Smooth muscle cell (in vitro differentiated cells): ENCODE measurements around the gene NBPF6. TPM values are rescaled to one million over a fixed set of nuclear protein-coding genes. Genes with fewer than 3 reads are reported as not detected.
"Not testable (repeated sequence)": the region's sequence is repeated elsewhere in the genome, so short reads cannot be mapped to it uniquely, and the experiment has no call there.

Source experiments
- DNase-seq: peaks from one replicate; lab custom pipeline; 2025; ENCODE audit not compliant: unreplicated experiment; lab: John Stamatoyannopoulos, UW
- H2AFZ ChIP-seq: fragments of 200-600 bp; sonication (generic); 2 replicates; pipeline ENCODE4 v1.6.0; 2016; ENCODE audit warnings: antibody characterized with exemption, low read depth, mild to moderate bottlenecking
- H3F3A ChIP-seq: fragments of 200-600 bp; sonication (generic); 2 replicates; pipeline ENCODE4 v1.6.0; 2017; ENCODE audit warnings: antibody characterized with exemption, low read depth
- H3K27ac ChIP-seq: fragments of 200-600 bp; sonication (generic); 2 replicates; pipeline ENCODE4 v1.5.1; 2016; ENCODE audit warnings: low read depth, mild to moderate bottlenecking
- H3K27me3 ChIP-seq: fragments of 200-600 bp; sonication (generic); 2 replicates; pipeline ENCODE4 v1.6.1; 2016; ENCODE audit warnings: low read depth, mild to moderate bottlenecking
- H3K36me3 ChIP-seq: fragments of 200-600 bp; sonication (generic); 2 replicates; pipeline ENCODE4 v1.5.1; 2016; ENCODE audit warnings: low read depth
- H3K4me1 ChIP-seq: fragments of 200-600 bp; sonication (generic); 2 replicates; pipeline ENCODE4 v1.5.1; 2016; ENCODE audit warnings: low read depth
- H3K4me2 ChIP-seq: fragments of 200-600 bp; sonication (generic); 2 replicates; pipeline ENCODE4 v1.6.0; 2016; ENCODE audit warnings: mild to moderate bottlenecking
- H3K4me3 ChIP-seq: fragments of 200-600 bp; sonication (generic); 2 replicates; pipeline ENCODE4 v1.5.1; 2016; ENCODE audit warnings: mild to moderate bottlenecking
- H3K79me2 ChIP-seq: fragments of 200-600 bp; sonication (generic); 2 replicates; pipeline ENCODE4 v1.6.0; 2016; ENCODE audit warnings: low read depth, mild to moderate bottlenecking
- H3K9ac ChIP-seq: fragments of 200-600 bp; sonication (generic); 2 replicates; pipeline ENCODE4 v1.6.0; 2016; ENCODE audit warnings: low read depth
- H3K9me3 ChIP-seq: fragments of 200-600 bp; sonication (generic); replicated peaks from 2 replicates; pipeline ENCODE4 v1.5.1; 2016; ENCODE audit warnings: low read depth
- H4K20me1 ChIP-seq: fragments of 200-600 bp; sonication (generic); 2 replicates; pipeline ENCODE4 v1.6.0; 2016; ENCODE audit warnings: low read depth
- WGBS: methylation state at CpG from one replicate; pipeline ENCODE4 v1.1.7; 2016; ENCODE audit warnings: low lambda C conversion rate; 5-methylcytosine and 5-hydroxymethylcytosine counted together
- polyA plus RNA-seq: library from polyadenylated mRNA; unstranded; fragments of >200 nt; fragmentation: Nextera tagmentation; extraction: Ambion mirVana; gene quantifications from 2 replicates; pipeline ENCODE4 v1.2.1, GENCODE V29; 2016
- total RNA-seq: library from RNA; depleted of rRNA; stranded (reverse); fragments of >200 nt; gene quantifications from 2 replicates; pipeline ENCODE4 v1.2.3, GENCODE V29; 2014
- TF ChIP-seq, protein P1 (sequence below): fragments of 200-600 bp; sonication (generic); IDR thresholded peaks from 2 replicates; pipeline ENCODE4 v1.5.1; 2017; ENCODE audit warnings: borderline replicate concordance, mild to moderate bottlenecking, antibody characterized with exemption; ENCODE audit not compliant: insufficient read depth, poor library complexity, severe bottlenecking

Gene NBPF6
- total and polyA plus RNA-seq, 2 experiments from 2014 or later, result not detected

GRCh38 chr1:108505763-108506070, 55.6 kb downstream of the NBPF6 start:
- Histone ChIP-seq H3K4me3 (no peak overlapping the region), H3K9ac (no peak overlapping the region), H3K4me2 (no peak overlapping the region), H2AFZ (no peak overlapping the region), H3F3A (no peaks in the 10 kb centered on the region), H4K20me1 (no peaks in the 10 kb centered on the region), H3K27me3 (no peaks in the 10 kb centered on the region), H3K79me2 (no peaks in the 10 kb centered on the region), H3K27ac (no peak overlapping the region), H3K36me3 (no peaks in the 10 kb centered on the region), H3K4me1 (no peaks in the 10 kb centered on the region), H3K9me3 (no peaks in the 10 kb centered on the region)
- TF ChIP-seq, protein P1, sequence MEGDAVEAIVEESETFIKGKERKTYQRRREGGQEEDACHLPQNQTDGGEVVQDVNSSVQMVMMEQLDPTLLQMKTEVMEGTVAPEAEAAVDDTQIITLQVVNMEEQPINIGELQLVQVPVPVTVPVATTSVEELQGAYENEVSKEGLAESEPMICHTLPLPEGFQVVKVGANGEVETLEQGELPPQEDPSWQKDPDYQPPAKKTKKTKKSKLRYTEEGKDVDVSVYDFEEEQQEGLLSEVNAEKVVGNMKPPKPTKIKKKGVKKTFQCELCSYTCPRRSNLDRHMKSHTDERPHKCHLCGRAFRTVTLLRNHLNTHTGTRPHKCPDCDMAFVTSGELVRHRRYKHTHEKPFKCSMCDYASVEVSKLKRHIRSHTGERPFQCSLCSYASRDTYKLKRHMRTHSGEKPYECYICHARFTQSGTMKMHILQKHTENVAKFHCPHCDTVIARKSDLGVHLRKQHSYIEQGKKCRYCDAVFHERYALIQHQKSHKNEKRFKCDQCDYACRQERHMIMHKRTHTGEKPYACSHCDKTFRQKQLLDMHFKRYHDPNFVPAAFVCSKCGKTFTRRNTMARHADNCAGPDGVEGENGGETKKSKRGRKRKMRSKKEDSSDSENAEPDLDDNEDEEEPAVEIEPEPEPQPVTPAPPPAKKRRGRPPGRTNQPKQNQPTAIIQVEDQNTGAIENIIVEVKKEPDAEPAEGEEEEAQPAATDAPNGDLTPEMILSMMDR, result no peak
- DNase-seq, result no peak
- WGBS, result 91% methylated on average over 2 of the region's 2 CpGs

- TF ChIP-seq, protein P1, result no peak
- Histone ChIP-seq H3K4me3 (no peak overlapping the region), H2AFZ (no peak overlapping the region), H3K27ac (no peak overlapping the region), H3K36me3 (no peaks in the 10 kb centered on the region), H3K27me3 (no peaks in the 10 kb centered on the region), H4K20me1 (no peaks in the 10 kb centered on the region), H3K9ac (no peak overlapping the region), H3K4me1 (no peaks in the 10 kb centered on the region), H3K79me2 (no peaks in the 10 kb centered on the region), H3K9me3 (no peaks in the 10 kb centered on the region), H3K4me2 (no peak overlapping the region), H3F3A (no peaks in the 10 kb centered on the region)
- no peak for DNase-seq
- WGBS, result 62% methylated on average over 3 of the region's 3 CpGs
Measured at GRCh38 chr1:108511764-108512163, 61.6 kb downstream of the NBPF6 start.

DNA sequence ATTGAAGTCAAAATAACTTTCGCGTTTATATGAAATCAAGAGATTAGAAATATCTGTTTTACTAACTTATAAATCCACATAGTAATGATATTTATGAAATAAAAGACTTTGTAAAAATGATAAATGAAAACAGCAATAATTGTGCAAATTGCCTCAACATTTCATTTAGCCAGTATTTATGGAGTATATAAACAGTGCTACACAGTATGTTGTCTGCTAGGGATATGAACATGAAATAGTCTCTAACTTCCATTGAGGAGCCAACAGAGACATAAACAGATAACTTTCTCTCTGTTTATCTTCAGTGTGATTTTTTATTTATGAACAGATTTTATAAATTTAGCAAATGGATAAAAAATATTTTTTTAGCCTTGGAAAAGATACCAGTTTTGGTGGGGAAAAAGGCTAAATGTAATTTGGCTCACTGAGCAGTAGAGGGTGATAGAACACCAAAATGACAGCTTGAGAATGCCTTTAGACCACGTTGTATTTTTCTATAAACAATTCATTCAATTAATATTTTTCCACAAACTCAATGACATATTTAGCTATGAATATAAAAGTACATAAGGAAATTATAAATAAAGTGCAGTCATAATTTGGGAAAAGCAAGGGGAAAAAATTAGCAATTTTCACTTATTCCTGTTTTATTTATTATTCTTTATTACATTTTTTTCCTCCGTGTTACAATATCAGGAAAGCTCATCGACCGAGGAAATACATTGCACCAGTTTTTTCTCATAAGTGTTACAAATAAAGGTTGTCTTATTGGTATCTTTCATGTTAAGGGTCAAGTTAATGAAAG, 62.3 kb downstream of the NBPF6 start:
- 67% methylated on average over 6 of the region's 6 CpGs for WGBS
- H3K9ac ChIP-seq, result no peak overlapping the region
- no peaks in the 10 kb centered on the region for H3K27me3 ChIP-seq
- no peak overlapping the region for H2AFZ ChIP-seq
- no peak overlapping the region for H3K4me3 ChIP-seq
- H3K36me3 ChIP-seq, result no peaks in the 10 kb centered on the region
- no peaks in the 10 kb centered on the region for H3K79me2 ChIP-seq
- no peaks in the 10 kb centered on the region for H3F3A ChIP-seq
- H3K4me1 ChIP-seq, result no peaks in the 10 kb centered on the region
- H3K9me3 ChIP-seq, result no peaks in the 10 kb centered on the region
- TF ChIP-seq, protein P1, result peak; percentile 95
- no peaks in the 10 kb centered on the region for H4K20me1 ChIP-seq
- no peak overlapping the region for H3K27ac ChIP-seq
- no peak for DNase-seq
- peak overlapping the region; percentile 37 for H3K4me2 ChIP-seq

DNA sequence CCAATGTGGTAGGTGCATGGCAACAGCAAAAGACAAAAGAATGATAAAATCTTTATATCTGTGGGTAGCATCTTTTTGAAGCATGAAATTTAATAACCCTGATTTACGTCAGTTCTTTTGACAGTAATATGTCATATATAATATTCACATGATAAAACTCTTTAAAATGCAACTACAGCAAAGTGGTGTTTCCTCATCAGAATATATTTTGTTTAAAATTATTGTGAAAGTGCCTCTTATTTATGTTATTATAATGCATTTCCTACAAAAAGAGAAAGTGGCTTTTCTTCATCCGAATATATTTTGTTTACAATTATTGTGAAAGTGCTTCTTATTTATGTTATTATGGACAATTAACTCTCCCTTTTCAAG, 62.9 kb downstream of the NBPF6 start:
- Histone ChIP-seq H3K4me3 (no peak overlapping the region), H2AFZ (no peak overlapping the region), H3K4me2 (peak overlapping the region; percentile 37), H3K79me2 (no peaks in the 10 kb centered on the region), H3K9ac (no peak overlapping the region), H3F3A (no peaks in the 10 kb centered on the region), H3K36me3 (no peaks in the 10 kb centered on the region), H4K20me1 (no peaks in the 10 kb centered on the region), H3K9me3 (no peaks in the 10 kb centered on the region), H3K27me3 (no peaks in the 10 kb centered on the region), H3K4me1 (no peaks in the 10 kb centered on the region), H3K27ac (no peak overlapping the region)
- no peak for DNase-seq
- TF ChIP-seq, protein P1, result no peak
- WGBS, result 69% methylated on average over 2 of the region's 2 CpGs

GRCh38 chr1:108513914-108514313, 63.8 kb downstream of the NBPF6 start:
- H4K20me1 ChIP-seq, H3K27me3 ChIP-seq, H3K36me3 ChIP-seq, H3K9ac ChIP-seq, H3K27ac ChIP-seq, H3K79me2 ChIP-seq, H3F3A ChIP-seq, DNase-seq, H3K4me1 ChIP-seq, H3K4me3 ChIP-seq, H3K4me2 ChIP-seq, H2AFZ ChIP-seq, H3K9me3 ChIP-seq: not testable (repeated sequence)
- 85% methylated on average over 2 of the region's 2 CpGs for WGBS
